ENCODE measurements around the gene RASIP1. TPM values are rescaled to one million over a fixed set of nuclear protein-coding genes. Genes with fewer than 3 reads are reported as not detected.

The RASIP1 gene
- total RNA-seq, 1 donor from 2014 or later: 2.4 TPM

DNA sequence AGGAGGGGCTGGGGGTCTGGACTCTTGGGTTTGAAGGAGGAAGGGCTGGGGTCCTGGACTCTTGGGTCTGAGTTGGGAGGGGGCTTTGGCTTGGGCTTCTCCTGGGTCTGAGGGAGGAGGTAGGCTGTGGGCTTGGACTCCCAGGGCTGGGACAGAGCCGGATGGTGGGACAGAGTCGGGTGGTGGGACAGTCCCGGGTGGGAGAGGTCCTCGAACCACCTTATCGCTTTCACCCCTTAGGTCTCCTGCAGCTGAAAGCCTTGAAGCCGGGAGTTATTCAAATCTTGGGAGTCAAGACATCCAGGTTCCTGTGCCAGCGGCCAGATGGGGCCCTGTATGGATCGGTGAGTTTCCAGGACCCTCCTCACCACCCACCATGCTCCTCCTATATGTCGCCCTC is 16.3 kb upstream of the RASIP1 start:
- no peak overlapping the region for H3K4me3 ChIP-seq (ENCODE audit: low read depth, low read length)
- H3K27me3 ChIP-seq (ENCODE audit: control insufficient read depth, insufficient read depth, low read length): no peaks in the 10 kb centered on the region
- FAIRE-seq: no peak
- TF ChIP-seq, protein P1, sequence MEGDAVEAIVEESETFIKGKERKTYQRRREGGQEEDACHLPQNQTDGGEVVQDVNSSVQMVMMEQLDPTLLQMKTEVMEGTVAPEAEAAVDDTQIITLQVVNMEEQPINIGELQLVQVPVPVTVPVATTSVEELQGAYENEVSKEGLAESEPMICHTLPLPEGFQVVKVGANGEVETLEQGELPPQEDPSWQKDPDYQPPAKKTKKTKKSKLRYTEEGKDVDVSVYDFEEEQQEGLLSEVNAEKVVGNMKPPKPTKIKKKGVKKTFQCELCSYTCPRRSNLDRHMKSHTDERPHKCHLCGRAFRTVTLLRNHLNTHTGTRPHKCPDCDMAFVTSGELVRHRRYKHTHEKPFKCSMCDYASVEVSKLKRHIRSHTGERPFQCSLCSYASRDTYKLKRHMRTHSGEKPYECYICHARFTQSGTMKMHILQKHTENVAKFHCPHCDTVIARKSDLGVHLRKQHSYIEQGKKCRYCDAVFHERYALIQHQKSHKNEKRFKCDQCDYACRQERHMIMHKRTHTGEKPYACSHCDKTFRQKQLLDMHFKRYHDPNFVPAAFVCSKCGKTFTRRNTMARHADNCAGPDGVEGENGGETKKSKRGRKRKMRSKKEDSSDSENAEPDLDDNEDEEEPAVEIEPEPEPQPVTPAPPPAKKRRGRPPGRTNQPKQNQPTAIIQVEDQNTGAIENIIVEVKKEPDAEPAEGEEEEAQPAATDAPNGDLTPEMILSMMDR (IDR thresholded peaks at IDR 0.05; ENCODE audit: insufficient read depth, low read length, severe bottlenecking): no peak
- no peak for DNase-seq (ENCODE audit: low read depth)
- no peaks in the 10 kb centered on the region for H3K36me3 ChIP-seq (ENCODE audit: control insufficient read depth, insufficient read depth, low read length)

- FAIRE-seq (no peak), DNase-seq (ENCODE audit: low read depth) (no peak)
- H3K4me3 ChIP-seq (ENCODE audit: low read depth, low read length): no peak overlapping the region
- no peaks in the 10 kb centered on the region for H3K27me3 ChIP-seq (ENCODE audit: control insufficient read depth, insufficient read depth, low read length)
- no peaks in the 10 kb centered on the region for H3K36me3 ChIP-seq (ENCODE audit: control insufficient read depth, insufficient read depth, low read length)
- TF ChIP-seq, protein P1 (IDR thresholded peaks at IDR 0.05; ENCODE audit: insufficient read depth, low read length, severe bottlenecking): no peak
Measured at GRCh38 chr19:48756212-48756611, 15.8 kb upstream of the RASIP1 start.

DNA sequence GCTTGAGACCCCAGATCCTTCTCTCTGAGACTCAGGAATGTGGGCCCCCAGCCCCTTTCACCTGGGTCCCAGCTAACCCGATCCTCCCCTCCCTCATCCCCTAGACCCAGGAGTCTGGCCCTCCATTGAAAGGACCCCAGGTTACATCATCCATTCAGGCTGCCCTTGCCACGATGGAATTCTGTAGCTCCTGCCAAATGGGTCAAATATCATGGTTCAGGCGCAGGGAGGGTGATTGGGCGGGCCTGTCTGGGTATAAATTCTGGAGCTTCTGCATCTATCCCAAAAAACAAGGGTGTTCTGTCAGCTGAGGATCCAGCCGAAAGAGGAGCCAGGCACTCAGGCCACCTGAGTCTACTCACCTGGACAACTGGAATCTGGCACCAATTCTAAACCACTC is 15.4 kb upstream of the RASIP1 start:
- no peaks in the 10 kb centered on the region for H3K27me3 ChIP-seq (ENCODE audit: control insufficient read depth, insufficient read depth, low read length)
- DNase-seq (ENCODE audit: low read depth) (no peak), FAIRE-seq (no peak)
- TF ChIP-seq, protein P1 (IDR thresholded peaks at IDR 0.05; ENCODE audit: insufficient read depth, low read length, severe bottlenecking): no peak
- H3K4me3 ChIP-seq (ENCODE audit: low read depth, low read length): no peak overlapping the region
- peaks cover 2% of the 10 kb centered on the region for H3K36me3 ChIP-seq (ENCODE audit: control insufficient read depth, insufficient read depth, low read length)

- Histone ChIP-seq H3K36me3 (ENCODE audit: control insufficient read depth, insufficient read depth, low read length) (peaks cover 6% of the 10 kb centered on the region), H3K27me3 (ENCODE audit: control insufficient read depth, insufficient read depth, low read length) (no peaks in the 10 kb centered on the region), H3K4me3 (ENCODE audit: low read depth, low read length) (no peak within 1 kb of the TSS)
- DNase-seq (ENCODE audit: low read depth) (no peak), FAIRE-seq (peak; percentile 43)
- TF ChIP-seq, protein P1 (IDR thresholded peaks at IDR 0.05; ENCODE audit: insufficient read depth, low read length, severe bottlenecking): no peak
Measured at GRCh38 chr19:48755084-48755641, 14.8 kb upstream of the RASIP1 start, which contains the start of gene FGF21. Gene FGF21, plus strand, starts transcription at chr19:48755524. Its CDS starts 713 bp downstream, at chr19:48756237.

GRCh38 chr19:48752496-48753365 is 12.3 kb upstream of the RASIP1 start, which contains the start of gene FUT1:
Gene FUT1, minus strand, starts transcription at chr19:48752641. Its CDS starts 1,360 bp downstream, at chr19:48751281.
- no peaks in the 10 kb centered on the region for H3K27me3 ChIP-seq (ENCODE audit: control insufficient read depth, insufficient read depth, low read length)
- peak; percentile 85 for DNase-seq (ENCODE audit: low read depth)
- TF ChIP-seq, protein P1 (IDR thresholded peaks at IDR 0.05; ENCODE audit: insufficient read depth, low read length, severe bottlenecking): peak; percentile 24
- peaks cover 15% of the 10 kb centered on the region for H3K36me3 ChIP-seq (ENCODE audit: control insufficient read depth, insufficient read depth, low read length)
- peak within 1 kb of the TSS; percentile 71 for H3K4me3 ChIP-seq (ENCODE audit: low read depth, low read length)
- FAIRE-seq: no peak

All from bronchial epithelial cell (primary cell).